ENCODE measurements around the gene ENOX1. TPM values are rescaled to one million over a fixed set of nuclear protein-coding genes. Genes with fewer than 3 reads are reported as not detected.

Gene ENOX1
- total RNA-seq, 1 donor from 2014 or later, result 3.0 TPM

DNA sequence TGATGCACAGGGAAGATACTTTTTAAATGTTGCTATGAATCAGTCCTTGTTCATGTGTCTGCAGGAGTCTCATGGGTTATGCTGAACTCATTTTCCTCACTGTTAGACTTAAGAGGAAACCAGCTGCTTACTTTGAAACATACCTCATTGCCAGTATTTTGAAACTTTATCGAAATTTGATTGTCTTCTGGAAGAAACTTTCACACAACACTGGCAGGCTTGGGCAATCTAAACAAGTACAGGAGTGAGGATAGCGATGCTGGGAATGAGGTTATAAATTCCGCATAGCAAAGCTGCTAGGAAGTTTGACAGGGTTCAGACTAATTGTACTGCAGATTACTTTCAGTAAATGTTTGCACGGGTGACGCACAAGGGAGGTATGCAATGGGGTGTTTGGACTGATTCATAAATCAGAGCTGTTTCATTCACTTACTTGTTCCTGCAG is 517.7 kb downstream of the ENOX1 start:
- H3K9me3 Mint-ChIP-seq, result no peaks in the 10 kb centered on the region
- TF ChIP-seq, protein P1, sequence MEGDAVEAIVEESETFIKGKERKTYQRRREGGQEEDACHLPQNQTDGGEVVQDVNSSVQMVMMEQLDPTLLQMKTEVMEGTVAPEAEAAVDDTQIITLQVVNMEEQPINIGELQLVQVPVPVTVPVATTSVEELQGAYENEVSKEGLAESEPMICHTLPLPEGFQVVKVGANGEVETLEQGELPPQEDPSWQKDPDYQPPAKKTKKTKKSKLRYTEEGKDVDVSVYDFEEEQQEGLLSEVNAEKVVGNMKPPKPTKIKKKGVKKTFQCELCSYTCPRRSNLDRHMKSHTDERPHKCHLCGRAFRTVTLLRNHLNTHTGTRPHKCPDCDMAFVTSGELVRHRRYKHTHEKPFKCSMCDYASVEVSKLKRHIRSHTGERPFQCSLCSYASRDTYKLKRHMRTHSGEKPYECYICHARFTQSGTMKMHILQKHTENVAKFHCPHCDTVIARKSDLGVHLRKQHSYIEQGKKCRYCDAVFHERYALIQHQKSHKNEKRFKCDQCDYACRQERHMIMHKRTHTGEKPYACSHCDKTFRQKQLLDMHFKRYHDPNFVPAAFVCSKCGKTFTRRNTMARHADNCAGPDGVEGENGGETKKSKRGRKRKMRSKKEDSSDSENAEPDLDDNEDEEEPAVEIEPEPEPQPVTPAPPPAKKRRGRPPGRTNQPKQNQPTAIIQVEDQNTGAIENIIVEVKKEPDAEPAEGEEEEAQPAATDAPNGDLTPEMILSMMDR (IDR thresholded peaks at IDR 0.05; ENCODE audit: unreplicated experiment), result no peak
- peak overlapping the region; percentile 87 for H3K27ac Mint-ChIP-seq
- H3K36me3 Mint-ChIP-seq, result no peaks in the 10 kb centered on the region
- DNase-seq (ENCODE audit: low spot score in 2 of 2, unreplicated experiment in 2 of 2), result peak in 1 of 2 experiments; percentile 51
- H3K4me1 Mint-ChIP-seq, result peaks cover 54% of the 10 kb centered on the region
- no peaks in the 10 kb centered on the region for H3K27me3 Mint-ChIP-seq (ENCODE audit: low read depth)
- no peak overlapping the region for H3K4me3 Mint-ChIP-seq

DNA sequence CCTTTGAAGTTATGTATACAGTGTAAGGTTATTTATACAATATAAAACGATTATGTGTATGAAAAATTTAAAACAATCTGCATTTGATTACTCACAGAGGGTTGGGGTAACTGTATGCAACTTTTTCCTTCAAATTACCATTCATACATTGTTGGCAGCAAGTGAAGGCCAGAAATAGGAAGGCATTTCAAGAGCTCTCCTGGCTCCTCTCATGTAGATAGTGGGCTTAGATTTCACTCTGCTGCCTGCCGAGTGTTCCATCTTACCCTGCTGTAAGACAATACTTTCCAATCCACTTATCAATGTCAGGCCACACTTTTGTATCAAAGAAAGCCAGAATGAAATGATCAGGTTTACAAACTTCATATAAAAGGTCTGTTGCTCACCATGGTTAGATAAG is 518.1 kb downstream of the ENOX1 start:
- TF ChIP-seq, protein P1 (IDR thresholded peaks at IDR 0.05; ENCODE audit: unreplicated experiment), result no peak
- Mint-ChIP-seq H3K9me3 (no peaks in the 10 kb centered on the region), H3K27me3 (ENCODE audit: low read depth) (no peaks in the 10 kb centered on the region), H3K36me3 (no peaks in the 10 kb centered on the region), H3K4me3 (no peak overlapping the region), H3K4me1 (peaks cover 51% of the 10 kb centered on the region), H3K27ac (peak overlapping the region; percentile 87)
- DNase-seq (ENCODE audit: low spot score in 2 of 2, unreplicated experiment in 2 of 2), result no peak

DNA sequence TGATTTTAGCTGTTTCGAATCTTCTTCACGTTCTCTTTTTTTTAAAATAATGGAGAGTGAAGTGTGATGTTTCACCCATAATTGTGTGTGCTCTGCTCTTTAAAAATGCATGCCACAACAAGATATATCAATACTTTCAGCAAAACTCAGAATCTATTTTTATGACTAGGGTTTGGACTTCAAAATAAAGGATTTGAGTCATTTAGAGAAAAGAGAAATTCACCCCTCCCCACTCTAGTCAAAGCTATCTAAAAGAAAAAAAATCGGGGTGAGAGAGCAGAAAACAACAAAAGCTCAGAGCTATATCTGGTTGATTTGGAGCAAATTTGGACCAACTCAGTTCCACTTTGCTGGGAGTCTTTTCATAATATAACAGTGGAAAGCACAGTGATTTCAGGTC is 518.9 kb downstream of the ENOX1 start:
- H3K27me3 Mint-ChIP-seq (ENCODE audit: low read depth), result no peaks in the 10 kb centered on the region
- no peak overlapping the region for H3K4me3 Mint-ChIP-seq
- no peaks in the 10 kb centered on the region for H3K36me3 Mint-ChIP-seq
- no peak overlapping the region for H3K27ac Mint-ChIP-seq
- TF ChIP-seq, protein P1 (IDR thresholded peaks at IDR 0.05; ENCODE audit: unreplicated experiment), result no peak
- peaks cover 44% of the 10 kb centered on the region for H3K4me1 Mint-ChIP-seq
- no peaks in the 10 kb centered on the region for H3K9me3 Mint-ChIP-seq
- DNase-seq (ENCODE audit: low spot score in 2 of 2, unreplicated experiment in 2 of 2), result no peak

DNA sequence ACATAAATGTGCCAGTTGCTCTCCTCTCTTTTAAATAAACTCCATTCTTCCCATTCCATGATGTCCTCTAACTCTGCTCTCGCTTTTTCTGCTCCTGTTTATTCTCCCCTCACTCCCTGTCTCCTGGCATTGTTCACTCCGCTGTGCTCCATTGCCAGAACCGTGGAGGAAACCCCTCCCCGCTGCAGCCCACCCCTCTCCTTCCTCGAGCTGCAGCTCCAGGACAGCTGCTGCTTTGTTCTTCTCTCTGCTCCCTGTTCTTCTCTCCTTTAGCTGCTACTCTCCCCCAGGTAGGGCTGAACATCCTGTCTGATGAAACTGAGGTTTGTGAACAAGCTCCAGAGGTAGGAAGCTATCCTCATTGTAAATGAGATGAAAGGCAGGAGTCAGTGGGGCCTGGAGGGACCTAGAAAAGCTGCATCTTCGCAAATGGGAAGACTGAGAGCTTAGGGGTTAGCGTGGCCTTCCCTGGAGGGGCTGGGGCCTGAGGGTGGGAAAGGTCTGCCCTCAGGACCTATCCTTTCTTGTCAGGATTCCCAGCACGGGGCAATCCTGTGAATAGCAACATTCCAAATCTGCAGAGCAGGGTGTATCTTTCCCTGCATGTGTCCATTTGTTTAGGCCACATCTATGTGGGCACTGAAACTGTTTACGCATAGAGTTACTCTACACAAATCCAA is 519.7 kb downstream of the ENOX1 start:
- Mint-ChIP-seq H3K27ac (no peak overlapping the region), H3K27me3 (ENCODE audit: low read depth) (no peaks in the 10 kb centered on the region)
- TF ChIP-seq, protein P1 (IDR thresholded peaks at IDR 0.05; ENCODE audit: unreplicated experiment), result no peak

DNA sequence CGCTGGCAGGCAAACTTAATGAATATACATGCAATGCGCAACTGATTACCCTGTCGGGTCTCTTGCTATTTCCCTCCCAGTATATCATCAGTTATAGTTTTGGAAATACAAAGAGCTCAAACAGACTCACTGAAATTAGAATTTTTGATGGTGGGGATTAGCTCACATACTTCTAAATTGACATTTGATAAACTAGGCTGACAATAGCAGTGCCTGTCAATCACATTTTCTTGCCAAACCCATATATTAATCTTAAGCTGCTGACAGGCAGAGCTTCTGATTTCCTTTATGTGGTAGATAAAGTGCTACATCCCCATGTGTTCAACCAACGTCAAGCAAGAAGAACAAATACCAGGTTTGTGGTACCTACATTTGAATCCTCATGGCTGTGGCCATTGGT is 521.7 kb downstream of the ENOX1 start:
- Mint-ChIP-seq H3K9me3 (peaks cover 3% of the 10 kb centered on the region), H3K4me3 (no peak overlapping the region), H3K4me1 (peaks cover 30% of the 10 kb centered on the region), H3K27me3 (ENCODE audit: low read depth) (no peaks in the 10 kb centered on the region), H3K36me3 (no peaks in the 10 kb centered on the region), H3K27ac (no peak overlapping the region)
- TF ChIP-seq, protein P1 (IDR thresholded peaks at IDR 0.05; ENCODE audit: unreplicated experiment), result no peak
- no peak for DNase-seq (ENCODE audit: low spot score in 2 of 2, unreplicated experiment in 2 of 2)

More for the DNA sequence above, 519.7 kb downstream of the ENOX1 start:
- no peaks in the 10 kb centered on the region for H3K9me3 Mint-ChIP-seq
- H3K4me3 Mint-ChIP-seq, result no peak overlapping the region
- no peaks in the 10 kb centered on the region for H3K36me3 Mint-ChIP-seq
- H3K4me1 Mint-ChIP-seq, result peaks cover 42% of the 10 kb centered on the region
- no peak for DNase-seq (ENCODE audit: low spot score in 2 of 2, unreplicated experiment in 2 of 2)

All from mesothelial cell of epicardium (in vitro differentiated cells).